GM21367 (cell line): ENCODE measurements around the gene LHFPL2.

Source experiments
- ATAC-seq: cut with Tn5 transposase; IDR thresholded peaks from one replicate; pipeline ENCODE4 v1.9.1; 2021; ENCODE audit not compliant: unreplicated experiment

Gene LHFPL2

DNA sequence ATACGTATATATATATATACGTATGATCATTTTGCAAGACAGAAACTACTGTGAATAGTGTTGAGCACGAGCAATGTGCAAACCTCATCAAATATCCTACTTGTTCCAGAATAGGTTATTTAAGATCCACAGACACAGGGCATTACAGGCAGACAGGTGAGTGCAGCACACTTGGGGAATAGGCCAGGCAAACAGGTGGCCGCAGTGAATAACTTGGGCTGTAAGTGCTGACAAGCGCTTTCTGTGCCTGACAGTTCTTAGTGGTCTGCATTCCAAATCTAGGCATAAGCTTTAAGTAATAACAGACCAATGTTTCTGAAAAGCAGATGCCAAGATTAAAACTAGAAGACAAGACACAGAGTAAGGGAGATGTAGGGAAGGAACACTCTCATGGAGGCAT lies 77.9 kb downstream of the LHFPL2 start:
- ATAC-seq, result no peak

DNA sequence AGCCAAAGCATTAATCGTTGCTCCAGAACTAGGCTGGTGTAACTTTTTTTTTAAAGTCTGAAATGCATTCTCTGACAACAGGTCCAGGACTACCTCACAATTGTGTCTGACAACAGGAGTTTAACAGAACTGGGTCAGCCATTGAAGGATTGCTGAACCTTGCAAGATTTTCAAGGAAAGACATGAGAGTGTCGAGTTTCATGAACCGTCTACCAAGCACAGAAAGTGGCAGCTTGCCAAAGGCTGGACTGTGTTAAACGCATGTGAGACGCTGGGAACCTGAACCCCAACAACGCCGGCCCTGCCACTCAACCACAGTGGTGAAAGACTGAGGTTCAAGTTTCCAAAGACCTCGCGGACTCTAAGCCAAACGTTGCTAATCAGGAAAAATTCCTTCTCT lies 79.1 kb downstream of the LHFPL2 start:
- no peak for ATAC-seq

DNA sequence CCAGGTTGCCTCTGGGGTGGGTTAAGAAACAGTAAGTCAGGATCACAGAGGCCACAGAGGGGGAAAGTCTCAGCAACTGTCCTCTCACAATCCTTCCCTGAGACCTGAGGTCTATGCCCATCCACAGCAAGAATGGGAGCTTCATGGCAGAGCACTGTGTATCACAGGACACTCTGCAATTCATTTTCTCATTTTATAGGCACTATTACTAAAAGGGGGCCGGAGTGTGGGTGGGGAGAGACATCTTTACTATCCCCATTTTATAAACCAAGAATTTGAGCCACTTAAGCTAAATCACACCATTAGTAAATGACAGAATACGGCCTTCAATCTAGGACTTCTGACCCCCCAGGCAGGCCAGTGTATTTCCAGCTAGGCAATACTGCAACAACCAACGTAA lies 79.9 kb downstream of the LHFPL2 start:
- no peak for ATAC-seq

DNA sequence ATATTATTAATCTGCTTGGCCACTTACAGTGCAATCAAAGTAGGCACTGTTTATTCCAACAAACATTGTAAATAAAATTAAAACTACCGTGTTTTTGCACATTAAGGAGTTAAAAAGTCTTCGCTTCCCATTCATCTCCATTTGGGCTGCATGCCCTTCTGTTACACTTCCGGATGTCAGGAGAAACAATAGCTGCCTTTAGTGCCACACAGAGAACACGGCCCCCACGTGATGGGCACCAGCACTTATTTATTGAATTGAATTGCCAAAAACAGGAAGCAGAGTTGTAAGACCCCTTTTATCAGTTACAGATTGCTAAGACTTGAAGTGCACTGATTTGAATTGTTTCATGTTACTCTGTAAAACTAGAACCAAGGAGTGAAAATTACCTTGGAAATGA lies 80.4 kb downstream of the LHFPL2 start:
- no peak for ATAC-seq

DNA sequence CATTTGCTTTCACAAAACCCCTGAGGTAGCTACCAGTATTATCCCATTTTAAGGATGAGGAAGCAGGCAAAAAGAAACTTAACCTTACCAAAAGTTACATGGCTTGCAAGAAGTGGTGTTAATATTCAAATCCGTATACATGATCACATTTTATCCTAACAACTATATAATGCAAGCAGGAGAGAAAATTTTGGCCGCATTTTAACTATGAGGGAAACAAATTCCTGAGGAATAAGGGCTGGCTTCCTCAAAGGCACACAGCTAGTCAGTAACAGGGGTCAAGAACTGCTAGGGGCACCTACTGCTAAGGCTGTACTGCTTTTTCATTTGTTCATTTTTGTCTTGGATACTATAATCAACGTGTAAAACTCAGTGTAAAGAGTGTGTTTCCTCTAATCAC lies 81.0 kb downstream of the LHFPL2 start:
- ATAC-seq, result no peak

DNA sequence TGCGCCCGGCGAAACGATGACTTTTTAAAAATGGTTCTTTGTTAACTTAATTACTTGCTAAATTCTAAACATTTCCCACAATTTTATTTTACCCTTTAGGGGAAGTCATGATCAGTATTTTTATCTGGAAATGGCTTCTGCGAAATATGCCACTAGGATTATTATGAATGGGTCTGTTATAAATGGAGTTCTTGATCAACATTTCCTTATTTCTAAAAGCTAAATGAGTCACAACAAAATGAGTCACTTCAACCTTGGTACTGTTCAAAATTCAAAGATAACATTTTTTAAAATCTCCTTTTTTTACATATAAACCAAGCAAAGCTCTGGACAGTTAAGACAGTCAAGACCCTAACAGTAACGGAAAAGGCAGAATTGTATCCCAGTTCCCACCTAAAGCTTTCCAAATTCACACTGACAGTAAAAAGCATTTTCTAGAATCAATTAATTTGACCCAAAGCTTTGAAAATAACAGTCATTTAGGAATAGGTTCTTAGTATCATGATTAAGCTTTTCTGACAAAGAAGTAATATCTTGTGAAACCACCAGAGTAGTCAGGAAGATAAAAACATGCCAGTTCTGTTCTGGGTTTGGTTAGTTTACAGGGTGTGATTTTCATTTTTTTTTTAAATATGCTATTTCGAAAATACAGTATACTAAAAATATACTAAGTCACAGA lies 81.7 kb downstream of the LHFPL2 start:
- no peak for ATAC-seq

DNA sequence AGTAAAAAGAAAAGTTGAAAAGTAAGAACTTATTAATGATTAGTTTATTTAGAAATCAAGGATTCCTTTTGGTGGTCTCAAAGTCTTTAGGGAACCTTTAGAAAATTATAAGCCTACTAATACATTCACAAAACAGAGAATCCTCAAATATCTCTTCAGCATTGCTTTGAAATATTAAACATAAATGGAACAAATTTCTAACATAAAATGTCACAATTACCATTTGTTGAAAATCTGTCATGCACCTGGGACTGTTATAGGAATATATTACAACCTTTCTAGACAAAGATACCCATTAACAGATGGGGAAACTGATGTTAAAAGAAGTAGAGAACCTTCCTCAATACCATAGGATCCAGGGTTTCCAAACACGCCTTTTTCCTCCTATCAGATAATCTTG lies 83.2 kb downstream of the LHFPL2 start:
- no peak for ATAC-seq

DNA sequence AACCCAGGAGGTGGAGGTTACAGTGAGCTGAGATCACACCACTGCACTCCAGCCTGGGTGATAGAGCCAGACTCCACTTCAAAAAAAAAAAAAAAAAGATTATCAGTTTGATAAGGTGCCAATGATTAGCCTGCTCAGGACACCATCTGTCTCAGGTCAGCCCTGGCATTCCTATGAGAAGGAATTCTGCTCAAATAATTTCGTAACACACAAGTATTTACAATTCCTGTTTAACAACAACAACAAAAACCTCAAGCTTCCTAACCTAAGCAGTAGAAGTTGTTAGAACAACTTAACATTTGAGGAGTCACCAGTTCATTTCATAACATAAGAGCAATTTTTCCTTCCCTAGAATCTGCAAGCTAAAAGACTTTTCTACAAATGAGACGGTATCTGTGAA lies 85.0 kb downstream of the LHFPL2 start:
- no peak for ATAC-seq

DNA sequence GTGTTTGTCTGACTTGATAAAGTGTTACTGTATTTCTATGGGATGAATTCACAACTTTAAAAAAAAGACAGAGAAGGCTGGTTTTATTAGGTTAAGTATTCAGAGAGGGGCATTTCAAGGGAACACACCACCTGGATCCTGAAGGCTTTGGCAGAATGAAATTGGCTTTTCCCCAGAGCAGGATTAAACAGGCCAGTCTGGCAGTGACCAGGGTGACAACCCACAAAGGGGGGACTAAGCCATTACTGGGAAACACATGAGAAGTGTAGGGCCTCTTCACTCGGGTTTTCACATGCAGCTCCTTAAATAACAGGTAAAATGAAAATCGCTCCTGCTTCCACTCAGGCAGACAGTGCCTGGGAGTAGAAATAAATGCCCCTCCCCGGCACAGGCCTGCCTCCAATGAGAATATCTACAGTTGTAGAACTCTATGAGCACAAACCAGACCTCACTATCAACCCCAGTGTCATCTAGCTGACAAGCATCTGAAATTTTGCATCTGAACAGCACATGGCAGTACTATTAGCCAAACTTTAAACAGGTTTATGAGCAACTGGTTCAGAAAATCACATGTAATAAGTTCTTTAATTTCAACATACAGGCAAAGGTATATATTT lies 85.8 kb downstream of the LHFPL2 start:
- no peak for ATAC-seq

DNA sequence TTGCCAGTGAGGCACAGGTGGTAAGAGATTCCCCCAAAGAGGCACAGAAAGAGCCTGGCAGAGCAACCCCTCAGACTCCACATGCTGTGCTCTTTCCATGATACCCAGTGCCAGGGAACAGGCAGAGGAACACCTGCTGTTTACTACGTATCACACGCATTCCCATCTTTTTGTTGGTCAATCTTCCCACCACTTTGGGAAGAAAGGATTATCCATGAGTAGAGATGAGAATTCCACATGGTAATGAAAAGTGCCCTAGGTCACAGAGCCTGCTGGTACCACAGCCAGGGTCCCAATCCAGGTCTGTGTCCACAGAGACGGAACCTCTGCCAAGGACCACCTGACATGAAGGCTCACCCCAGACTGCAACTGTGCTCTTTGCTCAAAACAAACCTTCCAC lies 86.6 kb downstream of the LHFPL2 start:
- no peak for ATAC-seq

DNA sequence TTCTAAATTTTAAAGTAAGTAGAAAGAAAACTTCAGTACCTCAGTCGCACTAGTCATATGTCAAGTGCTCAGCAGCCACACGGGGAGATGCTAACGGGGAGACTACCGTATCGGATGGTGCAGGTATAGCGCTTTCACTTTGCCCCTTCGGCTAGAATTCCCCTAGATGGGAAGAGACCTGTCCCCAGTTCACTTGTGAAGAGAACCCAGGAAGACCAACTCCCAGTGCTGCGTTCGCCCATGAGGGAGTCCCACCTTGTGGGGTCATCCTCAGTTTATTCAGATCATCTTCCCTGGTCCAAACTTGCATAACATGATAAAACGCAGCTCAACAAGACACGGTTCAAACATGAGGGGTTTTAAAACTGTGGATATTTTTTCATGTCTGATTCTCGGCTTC lies 87.3 kb downstream of the LHFPL2 start:
- ATAC-seq, result no peak

DNA sequence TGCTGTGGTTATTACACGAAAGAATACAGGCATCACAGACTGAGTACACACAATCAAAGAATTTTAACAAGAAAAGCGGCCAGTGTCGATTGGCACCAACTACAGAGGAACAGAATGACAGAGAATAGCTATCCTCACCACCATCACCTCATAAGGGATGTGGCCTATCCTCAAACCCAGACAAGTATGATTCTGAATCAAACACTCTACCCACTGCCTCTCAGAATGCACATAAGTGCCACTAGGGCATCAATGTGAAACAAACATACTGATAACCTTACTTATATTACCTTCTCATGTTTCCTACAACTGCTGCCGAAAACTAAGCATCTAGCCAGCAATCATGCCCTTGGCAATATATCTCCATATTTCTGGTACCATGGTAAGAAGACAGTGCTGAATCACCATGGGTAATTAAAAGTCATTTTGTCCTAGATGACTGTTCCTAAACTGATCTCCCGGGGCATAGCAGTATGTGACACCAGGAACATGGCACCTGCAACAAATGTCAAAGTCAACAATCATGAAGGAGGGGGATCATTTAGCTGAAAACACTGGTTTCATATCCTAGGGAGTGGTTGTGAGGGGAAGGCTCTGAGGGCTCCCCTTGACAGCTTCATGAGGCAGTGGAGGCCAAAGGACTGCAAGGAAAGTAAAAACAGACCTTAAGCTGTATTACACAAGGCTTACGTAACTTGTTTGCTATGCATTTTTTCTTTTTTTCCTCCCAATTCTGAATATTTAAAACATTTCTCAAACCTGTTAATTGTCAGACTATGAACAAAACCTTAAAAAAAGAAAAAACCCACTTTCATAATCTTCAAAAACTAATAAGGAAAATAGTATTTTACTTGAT lies 88.3 kb downstream of the LHFPL2 start:
- no peak for ATAC-seq

DNA sequence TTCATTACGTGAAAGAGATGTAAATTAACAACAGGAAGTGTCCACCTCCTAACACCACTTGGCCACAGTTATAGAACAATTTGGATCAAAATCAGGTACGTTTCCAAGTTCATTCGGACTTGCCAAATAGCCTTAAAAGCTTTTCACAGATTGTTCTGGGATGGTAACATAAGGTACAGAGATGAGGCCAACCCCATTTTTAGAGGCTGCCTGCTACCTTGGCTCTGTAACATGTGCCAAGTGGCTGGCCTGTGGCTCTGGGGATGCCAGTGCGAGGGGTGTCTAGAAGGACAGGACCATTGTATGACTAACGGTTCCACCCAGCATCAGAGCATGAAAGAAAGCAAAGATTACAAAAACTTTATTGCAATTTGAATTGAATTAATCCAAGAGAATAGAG lies 91.0 kb downstream of the LHFPL2 start:
- ATAC-seq, result no peak

DNA sequence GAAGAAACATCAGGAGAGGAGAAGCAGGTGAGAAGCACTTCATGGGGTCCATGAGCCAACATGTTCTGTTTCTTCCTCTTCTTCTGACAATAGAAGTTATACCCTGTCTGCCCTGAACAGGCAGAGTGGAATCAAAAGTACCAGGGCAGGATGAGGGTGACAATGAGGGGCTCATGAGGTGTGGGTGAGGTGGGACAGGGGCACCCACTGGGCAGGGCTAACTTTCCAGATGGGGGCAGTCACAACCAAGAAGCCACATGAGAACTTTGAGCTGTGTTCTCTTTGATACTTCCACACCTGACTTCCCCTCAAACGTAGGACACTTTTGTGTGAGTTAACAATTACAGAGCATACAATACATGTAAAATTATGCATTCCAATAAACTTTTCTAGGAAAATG lies 92.7 kb downstream of the LHFPL2 start:
- ATAC-seq, result no peak

DNA sequence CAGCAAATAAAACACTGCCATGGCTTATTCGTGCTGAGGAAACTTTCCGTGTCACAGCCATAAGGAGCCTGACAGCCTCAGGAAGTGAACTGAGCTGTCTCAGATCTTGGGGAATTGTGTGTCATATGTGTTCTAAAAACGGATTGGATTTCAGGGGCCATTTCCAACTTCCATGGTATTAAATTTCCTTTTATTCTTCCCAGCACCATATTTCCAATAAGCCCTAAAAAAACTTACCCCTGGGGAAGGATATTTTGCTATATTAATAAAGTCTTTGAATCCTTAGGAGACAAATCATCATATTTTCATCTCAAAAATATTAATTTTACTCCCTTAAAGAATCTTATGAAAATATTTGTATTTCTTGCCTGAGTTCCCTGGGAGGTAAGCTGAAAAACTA lies 93.9 kb downstream of the LHFPL2 start:
- ATAC-seq, result no peak

DNA sequence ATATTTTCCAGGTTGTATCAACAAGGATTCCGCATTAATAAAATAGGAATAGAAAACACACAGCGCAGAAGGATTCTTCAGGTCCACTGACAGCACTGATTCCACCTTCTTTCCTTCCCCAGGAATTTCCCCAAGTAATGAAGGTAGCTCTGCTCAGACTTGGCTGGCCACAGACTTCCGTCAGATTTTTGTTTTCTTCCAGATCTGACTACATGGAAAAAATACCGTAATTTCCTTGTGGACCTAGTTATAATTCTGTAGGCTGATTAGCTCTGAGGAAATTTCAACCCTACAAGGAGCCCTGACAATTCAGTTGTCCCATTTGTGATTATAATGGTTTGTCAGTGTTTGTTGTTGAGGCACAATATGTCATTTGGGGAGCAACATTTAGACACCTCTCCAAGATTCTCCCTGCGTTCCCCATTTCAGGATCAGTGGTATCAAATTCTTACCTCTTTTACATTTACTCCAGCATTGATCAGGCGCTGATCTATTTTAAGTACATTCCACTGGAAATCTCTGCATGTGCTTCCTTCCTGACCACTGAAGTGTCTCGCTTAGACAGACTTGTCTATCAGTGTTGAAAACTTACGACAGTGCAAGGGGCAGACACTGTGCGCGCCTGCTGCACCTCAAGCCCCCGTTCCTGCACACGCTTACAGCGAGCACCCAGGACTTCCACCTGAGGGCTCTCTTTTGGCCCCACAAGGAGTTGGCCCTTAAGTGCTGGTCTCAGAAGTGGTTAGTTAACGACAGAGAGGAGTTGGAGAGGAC lies 94.8 kb downstream of the LHFPL2 start:
- no peak for ATAC-seq

DNA sequence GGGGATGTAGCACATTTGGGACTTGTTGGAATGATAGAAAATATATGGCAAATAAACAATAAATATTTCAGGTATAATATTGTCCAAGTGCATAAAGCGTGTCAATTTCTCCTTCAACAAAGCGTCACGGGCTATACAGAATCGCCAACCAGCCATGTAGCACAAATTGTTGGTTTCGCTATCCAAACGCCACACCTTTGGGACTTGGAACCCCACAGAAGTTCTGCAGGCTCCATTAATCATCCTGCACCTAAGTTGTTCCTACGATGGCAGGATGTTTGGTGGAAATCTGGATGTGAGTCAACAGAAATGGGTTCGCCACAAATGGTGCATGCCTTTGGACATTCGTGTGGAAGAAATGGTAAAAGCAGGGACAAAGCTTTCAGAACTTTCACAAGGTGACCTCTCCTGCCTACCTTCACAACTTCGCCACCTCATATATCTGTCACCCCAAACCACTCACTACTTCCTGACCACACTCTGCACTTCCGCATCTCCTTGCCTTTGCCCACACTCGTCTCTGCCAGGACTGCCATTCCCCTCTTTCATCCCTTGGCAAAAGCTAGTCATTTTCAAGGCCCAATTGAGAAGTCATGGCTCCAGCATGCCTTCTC lies 95.7 kb downstream of the LHFPL2 start:
- ATAC-seq, result no peak

DNA sequence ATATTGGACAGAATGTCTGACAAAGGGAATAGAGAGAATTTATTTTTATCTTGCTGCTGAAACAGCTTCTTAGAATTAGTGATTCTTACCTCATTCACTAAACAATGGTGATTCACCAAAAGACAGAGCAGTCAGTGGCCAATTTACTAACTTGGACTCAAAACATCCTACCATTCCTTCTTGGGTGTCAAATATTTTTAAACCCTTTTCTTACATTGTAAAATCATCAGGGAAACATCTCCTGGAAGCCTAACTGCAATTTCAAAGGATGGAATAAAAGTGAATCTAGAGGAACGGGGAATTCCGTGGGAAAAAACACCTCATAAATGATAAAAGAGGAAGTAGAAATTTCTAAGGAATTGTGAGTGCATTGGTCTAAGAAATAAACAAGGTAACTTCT lies 97.7 kb downstream of the LHFPL2 start:
- no peak for ATAC-seq

DNA sequence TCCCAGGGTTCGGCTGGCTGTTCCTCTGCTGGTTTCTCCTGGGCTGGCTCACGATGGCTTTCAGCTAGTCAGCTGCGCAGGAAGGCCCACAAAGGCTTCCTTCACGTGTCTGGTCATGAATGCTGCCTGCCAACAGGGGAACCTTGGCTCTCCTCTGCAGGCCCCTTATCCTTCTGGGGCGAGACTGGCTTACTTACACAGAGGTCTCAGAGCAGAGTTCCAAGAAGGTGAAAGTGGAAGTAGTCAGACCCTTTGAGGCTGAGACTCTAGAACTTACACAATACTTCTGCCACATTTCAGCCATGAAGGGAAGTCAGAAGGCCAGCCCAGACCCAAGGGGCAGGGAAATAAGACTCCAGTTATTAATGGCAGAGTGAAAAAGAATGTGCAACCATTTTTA lies 99.5 kb downstream of the LHFPL2 start:
- ATAC-seq, result no peak

DNA sequence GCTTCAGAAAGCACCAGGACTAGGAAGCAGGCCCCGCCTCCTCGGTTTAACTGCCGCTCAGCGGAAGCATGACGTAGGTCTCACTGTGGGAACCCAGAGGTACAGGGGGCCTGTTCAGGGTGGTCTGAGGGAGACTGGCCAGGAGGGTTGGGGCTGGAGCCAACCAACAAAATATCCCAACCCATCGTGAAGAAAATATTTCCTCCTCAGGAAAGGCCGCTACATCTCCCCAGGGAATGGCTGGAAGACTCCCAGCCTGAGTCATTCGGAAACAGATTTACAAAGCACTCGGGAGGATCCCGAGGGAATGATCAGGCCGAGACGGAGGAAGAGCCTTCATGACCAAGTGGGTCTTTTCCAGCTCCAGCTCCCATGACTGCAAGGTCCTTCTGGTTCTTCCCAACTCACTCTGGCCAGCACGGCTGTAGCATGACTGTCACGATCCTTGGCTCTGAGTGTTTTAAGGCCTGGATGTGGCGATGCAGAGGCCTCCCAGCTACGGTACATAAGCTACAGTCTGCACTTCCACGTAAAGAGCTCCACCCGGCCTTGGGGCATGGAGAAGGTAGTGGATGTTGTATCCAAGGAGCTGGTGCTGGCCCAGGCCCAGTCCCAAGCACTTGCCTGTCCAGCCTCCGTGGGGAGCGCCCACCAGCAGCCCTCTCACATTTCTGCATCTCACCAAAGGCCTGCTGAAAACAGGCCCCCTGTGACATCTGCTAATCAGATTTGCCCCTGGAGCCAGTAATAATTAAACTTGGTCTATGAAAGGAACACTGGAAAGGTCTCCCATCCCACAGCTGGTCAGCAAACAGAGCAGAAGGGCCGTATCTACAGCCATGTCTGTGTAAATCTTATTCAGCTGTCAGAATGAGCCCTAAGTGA lies 100.6 kb downstream of the LHFPL2 start:
- ATAC-seq, result no peak
